Measurements from ENCODE around the gene C17orf78.

- TF ChIP-seq GATA3 (IDR thresholded peaks at IDR 0.05; ENCODE audit: low read depth, low read length) = no peak
- TF ChIP-seq GATA2 (IDR thresholded peaks at IDR 0.05; ENCODE audit: low read depth, low read length) = no peak
Observed at GRCh38 chr17:37392024-37392590, 16.3 kb downstream of the C17orf78 start.
